Natural killer cell (primary cell): ENCODE measurements around the gene PRDM16. TPM values are rescaled to one million over a fixed set of nuclear protein-coding genes. Genes with fewer than 3 reads are reported as not detected.

Experiments
- ATAC-seq, 3 donors: fragments of 150-1000 bp in 2 of 3; fragments of 200-7000 bp in 1 of 3; cut with Tn5 transposase; 1 replicate in 1 of 3; 2 replicates in 2 of 3; pipeline ENCODE4 v1.10.0; 2021; ENCODE audit warnings: mild to moderate bottlenecking in 2 of 3, moderate library complexity in 2 of 3
- DNase-seq, 2 donors: peaks; one replicate each; pipeline versions ENCODE4 v3.0.0 to v3.0.0-alpha.2; 2013 to 2021; ENCODE audit warnings: mixed read lengths in 1 of 2
- H3K27ac ChIP-seq: one replicate; pipeline ENCODE4 v1.5.1; 2013; ENCODE audit warnings: mild to moderate bottlenecking, low read length
- H3K27me3 ChIP-seq: one replicate; pipeline ENCODE4 v1.6.1; 2013; ENCODE audit warnings: low read length; ENCODE audit not compliant: control insufficient read depth, insufficient read depth
- H3K36me3 ChIP-seq: one replicate; pipeline ENCODE4 v1.6.1; 2013; ENCODE audit warnings: low read length; ENCODE audit not compliant: control insufficient read depth, insufficient read depth
- H3K4me1 ChIP-seq: one replicate; pipeline ENCODE4 v1.6.1; 2013; ENCODE audit warnings: low read length; ENCODE audit not compliant: control insufficient read depth, insufficient read depth
- H3K4me3 ChIP-seq: one replicate; pipeline ENCODE4 v1.5.1; 2013; ENCODE audit warnings: low read length
- H3K9me3 ChIP-seq: one replicate; pipeline ENCODE4 v1.6.1; 2013; ENCODE audit warnings: low read length; ENCODE audit not compliant: control insufficient read depth, insufficient read depth
- H3K27ac Mint-ChIP-seq, 2 donors: one replicate each; pipeline ENCODE4 v1.8.0; 2022; ENCODE audit warnings: mild to moderate bottlenecking in 2 of 2, mixed read lengths in 2 of 2, moderate library complexity in 1 of 2
- H3K27me3 Mint-ChIP-seq, 2 donors: one replicate each; pipeline ENCODE4 v1.8.0; 2022; ENCODE audit warnings: low read depth in 2 of 2, mixed read lengths in 2 of 2
- H3K36me3 Mint-ChIP-seq: one replicate; pipeline ENCODE4 v1.8.0; 2022; ENCODE audit warnings: mixed read lengths
- H3K4me1 Mint-ChIP-seq, 2 donors: one replicate each; pipeline ENCODE4 v1.8.0; 2022; ENCODE audit warnings: mixed read lengths in 2 of 2
- H3K4me3 Mint-ChIP-seq: one replicate; pipeline ENCODE4 v1.8.0; 2022; ENCODE audit warnings: mild to moderate bottlenecking, moderate library complexity, mixed read lengths
- H3K9me3 Mint-ChIP-seq, 2 donors: one replicate each; pipeline ENCODE4 v1.8.0; 2022; ENCODE audit warnings: mixed read lengths in 2 of 2
- WGBS: methylation state at CpG from one replicate; pipeline ENCODE4 v1.1.7; 2013; ENCODE audit warnings: missing lambda C conversion rate; ENCODE audit not compliant: insufficient coverage; 5-methylcytosine and 5-hydroxymethylcytosine counted together
- intact Hi-C: fragments of 100-400 bp; cut with micrococcal nuclease; formaldehyde crosslinking; loops from one replicate; pipeline ENCODE4 v1.14.2; 2022
- total RNA-seq, 4 donors: library from RNA; stranded (reverse); fragments of 120-200 nt in 1 of 4; gene quantifications; one replicate each; pipeline versions ENCODE4 v1.2.3 to v1.2.4, GENCODE V29; 2013 to 2022
- TF ChIP-seq, protein P1 (sequence below): fragments of 200-600 bp; IDR thresholded peaks from one replicate; pipeline ENCODE4 v1.8.0; 2022; ENCODE audit warnings: antibody characterized with exemption

Gene PRDM16
- total RNA-seq, 3 donors from 2014 or later (not counting 1 experiment from before 2014, with no cell fraction given): 0.25 to 0.64 TPM; not detected in 1

DNA sequence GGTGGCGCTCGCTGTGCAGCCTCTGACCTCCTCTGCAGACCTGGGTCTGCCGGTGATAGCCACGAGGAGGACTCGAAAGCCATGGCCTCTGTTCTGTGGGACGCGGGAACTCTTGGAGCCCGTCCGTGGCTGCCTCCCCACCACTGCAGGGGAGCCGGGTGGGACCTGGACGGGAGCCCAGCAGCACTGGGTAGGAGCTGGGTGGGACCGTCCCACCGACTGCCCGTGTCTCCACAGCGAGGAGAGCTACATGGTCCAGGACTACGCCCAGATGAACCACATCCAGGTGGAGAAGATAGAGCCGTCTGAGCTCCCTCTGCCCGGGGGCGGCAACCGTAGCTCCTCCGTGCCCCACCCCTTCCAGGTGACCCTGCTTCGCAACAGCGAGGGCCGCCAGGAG lies 409.2 kb downstream of the PRDM16 start:
- H3K4me3 Mint-ChIP-seq: no peak overlapping the region
- H3K36me3 Mint-ChIP-seq: no peaks in the 10 kb centered on the region
- DNase-seq (no peak), ATAC-seq (no peak)
- no peak overlapping the region for H3K4me3 ChIP-seq
- no peaks in the 10 kb centered on the region for H3K4me1 Mint-ChIP-seq
- no peaks in the 10 kb centered on the region for H3K27me3 Mint-ChIP-seq
- WGBS: 84% methylated on average over 24 of the region's 24 CpGs
- H3K27ac ChIP-seq: no peak overlapping the region
- H3K27me3 ChIP-seq: no peaks in the 10 kb centered on the region
- H3K9me3 Mint-ChIP-seq: no peaks in the 10 kb centered on the region
- intact Hi-C loops: no loop called here
- H3K4me1 ChIP-seq: no peaks in the 10 kb centered on the region
- H3K9me3 ChIP-seq: no peaks in the 10 kb centered on the region
- no peaks in the 10 kb centered on the region for H3K36me3 ChIP-seq
- TF ChIP-seq, protein P1, sequence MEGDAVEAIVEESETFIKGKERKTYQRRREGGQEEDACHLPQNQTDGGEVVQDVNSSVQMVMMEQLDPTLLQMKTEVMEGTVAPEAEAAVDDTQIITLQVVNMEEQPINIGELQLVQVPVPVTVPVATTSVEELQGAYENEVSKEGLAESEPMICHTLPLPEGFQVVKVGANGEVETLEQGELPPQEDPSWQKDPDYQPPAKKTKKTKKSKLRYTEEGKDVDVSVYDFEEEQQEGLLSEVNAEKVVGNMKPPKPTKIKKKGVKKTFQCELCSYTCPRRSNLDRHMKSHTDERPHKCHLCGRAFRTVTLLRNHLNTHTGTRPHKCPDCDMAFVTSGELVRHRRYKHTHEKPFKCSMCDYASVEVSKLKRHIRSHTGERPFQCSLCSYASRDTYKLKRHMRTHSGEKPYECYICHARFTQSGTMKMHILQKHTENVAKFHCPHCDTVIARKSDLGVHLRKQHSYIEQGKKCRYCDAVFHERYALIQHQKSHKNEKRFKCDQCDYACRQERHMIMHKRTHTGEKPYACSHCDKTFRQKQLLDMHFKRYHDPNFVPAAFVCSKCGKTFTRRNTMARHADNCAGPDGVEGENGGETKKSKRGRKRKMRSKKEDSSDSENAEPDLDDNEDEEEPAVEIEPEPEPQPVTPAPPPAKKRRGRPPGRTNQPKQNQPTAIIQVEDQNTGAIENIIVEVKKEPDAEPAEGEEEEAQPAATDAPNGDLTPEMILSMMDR: no peak
- H3K27ac Mint-ChIP-seq: no peak overlapping the region

DNA sequence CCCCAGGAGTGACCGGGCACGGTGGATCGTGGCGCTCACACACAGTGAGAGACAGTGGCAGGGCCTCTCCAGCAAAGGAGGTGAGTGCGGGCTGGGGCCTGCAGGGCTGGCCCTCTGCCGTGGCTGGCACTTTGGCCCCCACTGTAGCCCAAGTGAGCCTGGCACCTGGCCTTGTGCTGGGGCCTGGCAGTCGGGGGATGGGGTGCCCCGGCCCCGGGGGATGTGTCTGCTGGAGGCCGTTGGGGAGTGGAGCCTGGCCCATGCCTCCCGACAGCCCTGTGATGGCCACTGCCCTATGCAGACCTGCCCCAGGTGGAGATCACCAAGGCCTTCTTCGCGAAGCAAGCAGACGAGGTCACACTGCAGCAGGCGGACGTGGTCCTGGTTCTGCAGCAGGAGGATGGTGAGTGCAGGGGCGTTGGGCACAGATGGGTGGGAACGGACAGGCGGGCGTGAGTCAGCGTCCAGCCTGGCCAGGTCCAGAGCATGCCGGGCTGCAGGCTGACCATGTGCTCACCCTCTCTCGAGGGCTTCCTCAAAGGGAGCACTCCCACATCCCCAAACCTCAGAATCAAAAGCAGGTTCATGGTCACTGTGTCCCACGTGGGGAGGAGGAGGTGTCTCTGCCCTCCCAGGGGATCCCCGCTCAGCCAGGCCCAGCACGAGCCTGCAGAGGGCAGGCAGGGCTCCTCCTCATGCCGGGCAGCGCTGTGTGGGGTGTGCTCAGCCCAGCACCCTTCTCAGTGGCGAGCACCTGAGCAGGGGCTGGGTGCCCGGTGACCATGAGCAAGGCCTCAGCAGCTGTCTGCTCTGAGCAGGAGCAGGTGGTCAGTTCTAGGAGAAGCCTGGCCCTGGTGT lies 410.7 kb downstream of the PRDM16 start:
- no peaks in the 10 kb centered on the region for H3K9me3 Mint-ChIP-seq
- no peaks in the 10 kb centered on the region for H3K4me1 ChIP-seq
- no peaks in the 10 kb centered on the region for H3K4me1 Mint-ChIP-seq
- H3K27me3 Mint-ChIP-seq: peaks cover 0 to 2% of the 10 kb centered on the region in 2 donors
- H3K9me3 ChIP-seq: no peaks in the 10 kb centered on the region
- H3K27ac ChIP-seq: no peak overlapping the region
- ATAC-seq (no peak), DNase-seq (no peak)
- H3K4me3 ChIP-seq: no peak overlapping the region
- intact Hi-C loops: no loop called here
- H3K36me3 Mint-ChIP-seq: no peaks in the 10 kb centered on the region
- no peak overlapping the region for H3K27ac Mint-ChIP-seq
- 79% methylated on average over 30 of the region's 30 CpGs for WGBS
- no peaks in the 10 kb centered on the region for H3K36me3 ChIP-seq
- H3K4me3 Mint-ChIP-seq: no peak overlapping the region
- TF ChIP-seq, protein P1: no peak
- H3K27me3 ChIP-seq: no peaks in the 10 kb centered on the region

DNA sequence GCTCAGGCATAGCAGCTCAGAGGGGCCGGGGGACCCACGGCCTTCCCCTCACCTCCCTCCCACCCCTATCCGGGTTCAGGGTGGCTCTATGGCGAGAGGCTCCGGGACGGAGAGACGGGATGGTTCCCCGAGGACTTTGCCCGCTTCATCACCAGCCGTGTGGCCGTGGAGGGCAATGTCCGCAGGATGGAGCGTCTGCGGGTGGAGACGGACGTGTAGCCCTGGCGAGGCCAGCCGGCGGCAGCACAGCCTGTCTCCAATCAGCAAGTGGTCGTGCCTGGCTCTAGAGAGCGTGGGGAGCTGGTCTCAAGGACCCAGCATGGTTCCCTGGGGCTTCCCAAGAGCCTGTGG lies 411.3 kb downstream of the PRDM16 start:
- H3K4me1 Mint-ChIP-seq: no peaks in the 10 kb centered on the region
- no peak overlapping the region for H3K27ac Mint-ChIP-seq
- ATAC-seq: no peak

More for the DNA sequence above, 411.3 kb downstream of the PRDM16 start:
- no peaks in the 10 kb centered on the region for H3K27me3 ChIP-seq
- WGBS: 78% methylated on average over 21 of the region's 21 CpGs
- no peak overlapping the region for H3K4me3 ChIP-seq
- H3K27me3 Mint-ChIP-seq: peaks cover 0 to 2% of the 10 kb centered on the region in 2 donors
- intact Hi-C loops: no loop called here
- no peaks in the 10 kb centered on the region for H3K4me1 ChIP-seq
- no peaks in the 10 kb centered on the region for H3K36me3 Mint-ChIP-seq
- H3K27ac ChIP-seq: no peak overlapping the region
- no peak overlapping the region for H3K4me3 Mint-ChIP-seq
- no peaks in the 10 kb centered on the region for H3K36me3 ChIP-seq
- TF ChIP-seq, protein P1: no peak
- no peak for DNase-seq
- no peaks in the 10 kb centered on the region for H3K9me3 ChIP-seq
- H3K9me3 Mint-ChIP-seq: no peaks in the 10 kb centered on the region
